ENCODE measurements around the gene RNASE9.

GRCh38 chr14:20555845-20556244 is 5.0 kb downstream of the RNASE9 start:
- TF ChIP-seq YY1 (IDR thresholded peaks at IDR 0.05; ENCODE audit: low read depth), result no peak
- TF ChIP-seq CEBPB (IDR thresholded peaks at IDR 0.05), result no peak
- TF ChIP-seq NFIC (IDR thresholded peaks at IDR 0.05), result no peak
- no peak for TF ChIP-seq TCF12 (IDR thresholded peaks at IDR 0.05; ENCODE audit: low read depth)
